AG09309 (cell line): ENCODE measurements around the gene PPIL3.
"Not testable (repeated sequence)": the region's sequence is repeated elsewhere in the genome, so short reads cannot be mapped to it uniquely, and the experiment has no call there.

Experiments used
- DNase-seq: peaks from one replicate; pipeline ENCODE4 v3.0.0-alpha.2; 2010; ENCODE audit warnings: low read depth
- H3K4me3 ChIP-seq: 2 replicates; pipeline ENCODE4 v1.5.1; 2011; ENCODE audit warnings: mild to moderate bottlenecking, low read depth, low read length, moderate library complexity; ENCODE audit not compliant: control insufficient read depth
- CTCF ChIP-seq: IDR thresholded peaks from 2 replicates; pipeline ENCODE4 v1.5.1; 2011; ENCODE audit warnings: mild to moderate bottlenecking, low read depth, low read length, inconsistent platforms; ENCODE audit not compliant: insufficient read depth, control insufficient read depth; ENCODE audit errors: missing control alignments

The PPIL3 gene

GRCh38 chr2:200905618-200906296, 16.9 kb upstream of the PPIL3 start:
- no peak for DNase-seq

GRCh38 chr2:200901459-200902072, 12.7 kb upstream of the PPIL3 start:
- DNase-seq: peak; percentile 76
- no peak overlapping the region for H3K4me3 ChIP-seq
- peak; percentile 77 for TF ChIP-seq CTCF

More at GRCh38 chr2:200905618-200906296, 16.9 kb upstream of the PPIL3 start:
- H3K4me3 ChIP-seq: no peak overlapping the region
- TF ChIP-seq CTCF: peak; percentile 83

- no peak for DNase-seq
- H3K4me3 ChIP-seq: no peak overlapping the region
- no peak for TF ChIP-seq CTCF
These were observed 10.6 kb upstream of the PPIL3 start for GRCh38 chr2:200899482-200899881.

GRCh38 chr2:200881715-200882249, 7.1 kb downstream of the PPIL3 start:
- H3K4me3 ChIP-seq, DNase-seq: not testable (repeated sequence)

- no peak for TF ChIP-seq CTCF
- no peak for DNase-seq
- no peak overlapping the region for H3K4me3 ChIP-seq
These were observed 10.5 kb downstream of the PPIL3 start for GRCh38 chr2:200878289-200878880.

GRCh38 chr2:200877443-200877842, 11.4 kb downstream of the PPIL3 start:
- TF ChIP-seq CTCF: no peak
- H3K4me3 ChIP-seq: no peak overlapping the region
- no peak for DNase-seq

- no peak for TF ChIP-seq CTCF
- DNase-seq: no peak
- H3K4me3 ChIP-seq: no peak overlapping the region
These were observed 15.3 kb downstream of the PPIL3 start for GRCh38 chr2:200873560-200873959.
